Neural cell (in vitro differentiated cells): ENCODE data around the gene HEATR5B. TPM values are rescaled to one million over a fixed set of nuclear protein-coding genes. Genes with fewer than 3 reads are reported as not detected.
A peak's percentile ranks its signal among the peaks of the same experiment; 100 is the strongest.

Source experiments
- H2AFZ ChIP-seq: fragments of 200-600, 300-800 bp; sonication (generic), shearing (Covaris generic); 2 replicates; pipeline ENCODE4 v1.6.0; 2014; ENCODE audit warnings: low read depth, mild to moderate bottlenecking, antibody characterized with exemption, low read length, moderate library complexity
- H3F3A ChIP-seq: fragments of 200-600 bp; shearing (Covaris generic); 2 replicates; pipeline ENCODE4 v1.6.1; 2016; ENCODE audit warnings: mild to moderate bottlenecking, moderate library complexity, mixed read lengths, antibody characterized with exemption, low read length; ENCODE audit not compliant: insufficient read depth, poor library complexity, severe bottlenecking
- H3K27ac ChIP-seq: fragments of 200-600, 300-800 bp; sonication (generic), shearing (Covaris generic); 2 replicates; pipeline ENCODE4 v1.5.1; 2014; ENCODE audit warnings: mild to moderate bottlenecking, low read length, moderate library complexity
- H3K27me3 ChIP-seq: fragments of 300-800, 200-600 bp; sonication (generic), shearing (Covaris generic); 2 replicates; pipeline ENCODE4 v1.6.0; 2014; ENCODE audit warnings: mild to moderate bottlenecking, low read depth, low read length, moderate library complexity; ENCODE audit not compliant: insufficient read depth
- H3K36me3 ChIP-seq: fragments of 300-800, 200-600 bp; sonication (generic), shearing (Covaris generic); 2 replicates; pipeline ENCODE4 v1.5.1; 2014; ENCODE audit warnings: mild to moderate bottlenecking, antibody characterized with exemption, low read length, moderate library complexity; ENCODE audit not compliant: insufficient read depth
- H3K4me2 ChIP-seq: fragments of 300-800, 200-600 bp; sonication (generic), shearing (Covaris generic); 2 replicates; pipeline ENCODE4 v1.6.0; 2014; ENCODE audit warnings: mild to moderate bottlenecking, low read length
- H3K4me3 ChIP-seq: fragments of 300-800, 200-600 bp; sonication (generic), shearing (Covaris generic); 2 replicates; pipeline ENCODE4 v1.5.1; 2014; ENCODE audit warnings: mild to moderate bottlenecking, low read length, moderate library complexity
- H3K79me2 ChIP-seq: fragments of 200-600 bp; shearing (Covaris generic); replicated peaks from 2 replicates; pipeline ENCODE4 v1.6.0; 2014; ENCODE audit warnings: mild to moderate bottlenecking, low read length, moderate library complexity; ENCODE audit not compliant: insufficient read depth
- H3K9ac ChIP-seq: fragments of 300-800, 200-600 bp; sonication (generic), shearing (Covaris generic); 2 replicates; pipeline ENCODE4 v1.6.1; 2016; ENCODE audit warnings: mild to moderate bottlenecking, low read length, mixed read lengths
- H3K9me2 ChIP-seq: fragments of 200-600 bp; shearing (Covaris generic); 2 replicates; pipeline ENCODE4 v1.6.1; 2016; ENCODE audit warnings: mild to moderate bottlenecking, low read length, mixed read lengths; ENCODE audit not compliant: insufficient read depth
- H3K9me3 ChIP-seq: fragments of 200-600, 300-800 bp; sonication (generic), shearing (Covaris generic); 2 replicates; pipeline ENCODE4 v1.6.1; 2016; ENCODE audit warnings: mild to moderate bottlenecking, mixed run types, low read length, moderate library complexity, mixed read lengths
- H4K20me1 ChIP-seq: fragments of 200-600 bp; shearing (Covaris generic); 2 replicates; pipeline ENCODE4 v1.6.1; 2016; ENCODE audit warnings: mild to moderate bottlenecking, mixed run types; ENCODE audit not compliant: insufficient read depth
- EP300 ChIP-seq: fragments of 450-650 bp; conservative IDR thresholded peaks from 2 replicates; pipeline ENCODE4 v1.6.1; 2014; ENCODE audit warnings: antibody characterized with exemption, mild to moderate bottlenecking, moderate library complexity; ENCODE audit not compliant: poor library complexity, severe bottlenecking
- EZH2 ChIP-seq: fragments of 200-600, 300-800 bp; shearing (Covaris generic), sonication (generic); IDR thresholded peaks from 2 replicates; pipeline ENCODE4 v1.6.1; 2014; ENCODE audit warnings: antibody characterized with exemption, low read length, borderline replicate concordance, mild to moderate bottlenecking; ENCODE audit not compliant: insufficient read depth, poor library complexity, severe bottlenecking
- MXI1 ChIP-seq: fragments of 450-650 bp; conservative IDR thresholded peaks from 2 replicates; pipeline ENCODE4 v1.6.1; 2014; ENCODE audit warnings: antibody characterized with exemption, mild to moderate bottlenecking; ENCODE audit not compliant: poor library complexity, severe bottlenecking
- POLR2AphosphoS5 ChIP-seq: IDR thresholded peaks from 2 replicates; pipeline ENCODE4 v1.6.1; 2012
- RAD21 ChIP-seq: fragments of 450-650 bp; conservative IDR thresholded peaks from 2 replicates; pipeline ENCODE4 v1.6.1; 2014; ENCODE audit warnings: antibody characterized with exemption, mild to moderate bottlenecking, moderate library complexity
- SMC3 ChIP-seq: fragments of 450-650 bp; conservative IDR thresholded peaks from 2 replicates; pipeline ENCODE4 v1.6.1; 2014; ENCODE audit warnings: antibody characterized with exemption, mild to moderate bottlenecking, moderate library complexity; ENCODE audit not compliant: poor library complexity
- TAF1 ChIP-seq: IDR thresholded peaks from 2 replicates; pipeline ENCODE4 v1.6.1; 2012; ENCODE audit warnings: low read depth
- polyA plus RNA-seq: library from polyadenylated mRNA; depleted of rRNA; stranded (reverse); fragments of >200 nt; gene quantifications from 2 replicates; pipeline ENCODE4 v1.2.3, GENCODE V29; 2014
- TF ChIP-seq, protein P1 (sequence below): fragments of 450-650 bp; IDR thresholded peaks from 2 replicates; pipeline ENCODE4 v1.5.1; 2014; ENCODE audit warnings: antibody characterized with exemption, mild to moderate bottlenecking, moderate library complexity; ENCODE audit not compliant: poor library complexity, severe bottlenecking
- TF ChIP-seq, protein P2 (sequence below): IDR thresholded peaks from 2 replicates; pipeline ENCODE4 v1.6.1; 2012; ENCODE audit warnings: borderline replicate concordance

Gene HEATR5B
- polyA plus RNA-seq, 1 donor from 2014 or later: 46.0 TPM

DNA sequence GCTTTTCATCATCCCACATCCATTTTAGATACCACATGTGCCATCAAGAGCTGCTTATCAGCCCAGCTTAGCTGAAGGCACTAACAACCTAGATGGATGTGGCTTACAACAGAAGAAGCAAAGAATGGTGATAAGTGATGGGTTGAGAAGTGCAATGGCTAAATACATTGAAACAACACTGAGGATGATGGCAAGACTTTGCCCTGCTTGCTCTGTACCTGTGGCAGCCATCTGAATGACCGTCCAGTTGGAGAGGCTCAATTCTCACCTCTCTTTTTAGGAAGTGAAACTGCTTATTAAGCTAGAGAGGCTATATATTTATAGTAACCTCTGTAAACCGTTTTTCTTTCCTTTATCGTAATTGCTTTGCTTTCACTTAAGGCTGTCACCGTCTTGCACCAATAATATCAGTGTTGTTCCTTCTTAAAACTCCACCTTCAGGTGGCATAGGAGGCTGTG, 5.9 kb upstream of the HEATR5B start:
- TF ChIP-seq MXI1: no peak
- no peak for TF ChIP-seq SMC3
- no peak for TF ChIP-seq TAF1
- no peak for TF ChIP-seq POLR2AphosphoS5
- no peak for TF ChIP-seq RAD21
- TF ChIP-seq, protein P1, sequence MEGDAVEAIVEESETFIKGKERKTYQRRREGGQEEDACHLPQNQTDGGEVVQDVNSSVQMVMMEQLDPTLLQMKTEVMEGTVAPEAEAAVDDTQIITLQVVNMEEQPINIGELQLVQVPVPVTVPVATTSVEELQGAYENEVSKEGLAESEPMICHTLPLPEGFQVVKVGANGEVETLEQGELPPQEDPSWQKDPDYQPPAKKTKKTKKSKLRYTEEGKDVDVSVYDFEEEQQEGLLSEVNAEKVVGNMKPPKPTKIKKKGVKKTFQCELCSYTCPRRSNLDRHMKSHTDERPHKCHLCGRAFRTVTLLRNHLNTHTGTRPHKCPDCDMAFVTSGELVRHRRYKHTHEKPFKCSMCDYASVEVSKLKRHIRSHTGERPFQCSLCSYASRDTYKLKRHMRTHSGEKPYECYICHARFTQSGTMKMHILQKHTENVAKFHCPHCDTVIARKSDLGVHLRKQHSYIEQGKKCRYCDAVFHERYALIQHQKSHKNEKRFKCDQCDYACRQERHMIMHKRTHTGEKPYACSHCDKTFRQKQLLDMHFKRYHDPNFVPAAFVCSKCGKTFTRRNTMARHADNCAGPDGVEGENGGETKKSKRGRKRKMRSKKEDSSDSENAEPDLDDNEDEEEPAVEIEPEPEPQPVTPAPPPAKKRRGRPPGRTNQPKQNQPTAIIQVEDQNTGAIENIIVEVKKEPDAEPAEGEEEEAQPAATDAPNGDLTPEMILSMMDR: no peak
- no peak for TF ChIP-seq EZH2
- TF ChIP-seq, protein P2, sequence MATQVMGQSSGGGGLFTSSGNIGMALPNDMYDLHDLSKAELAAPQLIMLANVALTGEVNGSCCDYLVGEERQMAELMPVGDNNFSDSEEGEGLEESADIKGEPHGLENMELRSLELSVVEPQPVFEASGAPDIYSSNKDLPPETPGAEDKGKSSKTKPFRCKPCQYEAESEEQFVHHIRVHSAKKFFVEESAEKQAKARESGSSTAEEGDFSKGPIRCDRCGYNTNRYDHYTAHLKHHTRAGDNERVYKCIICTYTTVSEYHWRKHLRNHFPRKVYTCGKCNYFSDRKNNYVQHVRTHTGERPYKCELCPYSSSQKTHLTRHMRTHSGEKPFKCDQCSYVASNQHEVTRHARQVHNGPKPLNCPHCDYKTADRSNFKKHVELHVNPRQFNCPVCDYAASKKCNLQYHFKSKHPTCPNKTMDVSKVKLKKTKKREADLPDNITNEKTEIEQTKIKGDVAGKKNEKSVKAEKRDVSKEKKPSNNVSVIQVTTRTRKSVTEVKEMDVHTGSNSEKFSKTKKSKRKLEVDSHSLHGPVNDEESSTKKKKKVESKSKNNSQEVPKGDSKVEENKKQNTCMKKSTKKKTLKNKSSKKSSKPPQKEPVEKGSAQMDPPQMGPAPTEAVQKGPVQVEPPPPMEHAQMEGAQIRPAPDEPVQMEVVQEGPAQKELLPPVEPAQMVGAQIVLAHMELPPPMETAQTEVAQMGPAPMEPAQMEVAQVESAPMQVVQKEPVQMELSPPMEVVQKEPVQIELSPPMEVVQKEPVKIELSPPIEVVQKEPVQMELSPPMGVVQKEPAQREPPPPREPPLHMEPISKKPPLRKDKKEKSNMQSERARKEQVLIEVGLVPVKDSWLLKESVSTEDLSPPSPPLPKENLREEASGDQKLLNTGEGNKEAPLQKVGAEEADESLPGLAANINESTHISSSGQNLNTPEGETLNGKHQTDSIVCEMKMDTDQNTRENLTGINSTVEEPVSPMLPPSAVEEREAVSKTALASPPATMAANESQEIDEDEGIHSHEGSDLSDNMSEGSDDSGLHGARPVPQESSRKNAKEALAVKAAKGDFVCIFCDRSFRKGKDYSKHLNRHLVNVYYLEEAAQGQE: no peak
- no peak for TF ChIP-seq EP300
- H3K79me2 ChIP-seq: peaks cover 2% of the 10 kb centered on the region
- H2AFZ ChIP-seq: no peak overlapping the region
- no peaks in the 10 kb centered on the region for H3F3A ChIP-seq
- peaks cover 11% of the 10 kb centered on the region for H3K36me3 ChIP-seq
- H4K20me1 ChIP-seq: no peaks in the 10 kb centered on the region
- H3K4me3 ChIP-seq: no peak overlapping the region
- no peak overlapping the region for H3K4me2 ChIP-seq
- H3K9me2 ChIP-seq: no peaks in the 10 kb centered on the region
- H3K9me3 ChIP-seq: no peaks in the 10 kb centered on the region
- no peaks in the 10 kb centered on the region for H3K27me3 ChIP-seq
- H3K27ac ChIP-seq: no peak overlapping the region
- H3K9ac ChIP-seq: no peak overlapping the region

DNA sequence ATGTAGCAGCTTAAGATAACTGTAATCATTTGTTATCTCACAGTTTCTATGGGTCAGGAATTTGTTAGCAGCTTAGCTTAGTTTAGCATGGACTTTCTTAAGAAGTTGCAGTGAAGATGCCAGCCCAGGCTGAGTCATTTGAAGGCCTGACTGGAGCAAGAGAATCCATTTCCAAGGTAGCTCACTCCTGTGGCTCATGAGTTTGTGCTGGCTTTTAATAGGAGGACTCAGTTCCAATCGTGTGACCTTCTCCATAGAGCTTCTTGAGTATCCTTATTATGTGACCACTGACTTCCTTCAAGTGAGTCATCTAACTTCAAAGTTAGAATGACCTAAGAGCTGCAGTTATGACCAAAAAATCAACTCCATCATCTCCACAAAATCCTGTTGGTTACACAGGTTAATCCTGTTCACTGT, 1.6 kb upstream of the HEATR5B start:
- Histone ChIP-seq H3K27me3 (no peaks in the 10 kb centered on the region), H3K79me2 (peaks cover 15% of the 10 kb centered on the region), H3K4me2 (peak overlapping the region; percentile 87), H4K20me1 (no peaks in the 10 kb centered on the region), H3K9me2 (no peaks in the 10 kb centered on the region), H3F3A (no peaks in the 10 kb centered on the region), H3K27ac (no peak overlapping the region), H3K36me3 (no peaks in the 10 kb centered on the region), H3K9me3 (no peaks in the 10 kb centered on the region), H3K9ac (no peak overlapping the region), H3K4me3 (peak overlapping the region; percentile 76), H2AFZ (no peak overlapping the region)
- no peak for TF ChIP-seq RAD21
- no peak for TF ChIP-seq POLR2AphosphoS5
- TF ChIP-seq, protein P2: no peak
- no peak for TF ChIP-seq EP300
- no peak for TF ChIP-seq MXI1
- TF ChIP-seq, protein P1: no peak
- TF ChIP-seq EZH2: no peak
